Esophagus (tissue), 2 donors: ENCODE results near the gene INTS1. TPM values are rescaled to one million over a fixed set of nuclear protein-coding genes. Genes with fewer than 3 reads are reported as not detected.

Source experiments
- H3K27ac ChIP-seq, 2 donors: one replicate each; pipeline ENCODE4 v1.5.1; 2013; ENCODE audit warnings: low read depth in 2 of 2, mild to moderate bottlenecking in 2 of 2, inconsistent platforms in 1 of 2, low read length in 1 of 2, moderate library complexity in 1 of 2
- H3K27me3 ChIP-seq, 2 donors: one replicate each; pipeline ENCODE4 v1.6.1; 2013; ENCODE audit warnings: low read length in 2 of 2, control low read depth in 1 of 2, mild to moderate bottlenecking in 1 of 2; ENCODE audit not compliant: insufficient read depth in 2 of 2, control insufficient read depth in 1 of 2
- H3K36me3 ChIP-seq, 2 donors: one replicate each; pipeline ENCODE4 v1.6.1; 2013; ENCODE audit warnings: low read length in 1 of 2; ENCODE audit not compliant: control insufficient read depth in 2 of 2, insufficient read depth in 2 of 2
- H3K4me1 ChIP-seq, 2 donors: one replicate each; pipeline ENCODE4 v1.6.1; 2013; ENCODE audit warnings: low read length in 1 of 2; ENCODE audit not compliant: control insufficient read depth in 2 of 2, insufficient read depth in 2 of 2
- H3K4me3 ChIP-seq, 2 donors: one replicate each; pipeline ENCODE4 v1.5.1; 2013; ENCODE audit warnings: low read length in 2 of 2, mild to moderate bottlenecking in 2 of 2, low read depth in 1 of 2, moderate library complexity in 1 of 2
- H3K9me3 ChIP-seq, 2 donors: one replicate each; pipeline ENCODE4 v1.6.1; 2013; ENCODE audit warnings: mild to moderate bottlenecking in 2 of 2, low read depth in 1 of 2, low read length in 1 of 2, moderate library complexity in 1 of 2; ENCODE audit not compliant: control insufficient read depth in 2 of 2, insufficient read depth in 1 of 2
- WGBS, 2 donors: extraction: QIAGEN DNeasy Blood & Tissue Kit; methylation state at CpG; one replicate each; pipeline ENCODE4 v1.1.7; 2013; 5-methylcytosine and 5-hydroxymethylcytosine counted together
- polyA plus RNA-seq, 2 donors: library from polyadenylated mRNA; stranded (reverse); fragments of 200-250 nt; gene quantifications; one replicate each; pipeline ENCODE4 v1.2.3, GENCODE V29; 2013
- donor health status: healthy with polysubstance abuse.
- donor health status: Bipolar disorder and iron deficiency.

Gene INTS1
- polyA plus RNA-seq, 2 donors: 36.6 to 42.2 TPM

DNA sequence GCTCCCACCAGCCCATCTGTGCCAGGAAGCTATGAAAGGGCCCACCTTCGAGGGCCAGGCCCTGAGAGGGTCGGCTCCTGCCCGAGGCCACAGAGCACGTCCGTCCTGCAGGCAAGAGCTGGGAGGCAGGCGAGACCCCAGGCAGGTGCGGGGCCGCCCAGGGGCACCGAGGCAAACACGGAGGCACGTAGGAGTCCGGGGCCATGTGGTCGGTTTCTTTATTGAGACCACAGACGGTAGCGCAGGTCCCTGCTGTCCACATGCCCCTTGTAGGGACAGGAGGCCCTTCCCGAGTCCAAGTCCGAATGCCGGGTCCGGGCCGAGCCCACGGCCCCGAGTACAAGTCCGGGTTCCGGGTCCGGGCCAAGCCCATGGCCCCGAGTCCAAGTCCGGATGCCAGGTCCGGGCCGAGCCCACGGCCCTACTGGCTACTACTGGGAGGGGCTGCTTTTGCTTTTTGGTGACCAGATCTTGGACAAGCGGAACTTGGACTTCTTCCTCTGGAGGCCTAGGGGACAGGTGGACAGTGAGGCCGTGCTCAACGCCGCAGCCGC is 69.9 kb downstream of the INTS1 start:
- no peak overlapping the region for H3K27ac ChIP-seq
- H3K9me3 ChIP-seq: peaks cover 0 to 2% of the 10 kb centered on the region in 2 donors
- no peak overlapping the region for H3K4me3 ChIP-seq
- H3K4me1 ChIP-seq: peaks cover 0 to 2% of the 10 kb centered on the region in 2 donors
- H3K36me3 ChIP-seq: peaks cover 0 to 16% of the 10 kb centered on the region in 2 donors
- no peaks in the 10 kb centered on the region for H3K27me3 ChIP-seq
- WGBS, 2 donors: 88 to 92% methylated on average over 35 of the region's 35 CpGs

- WGBS, 2 donors: 71 to 73% methylated on average over 25 of the region's 25 CpGs
- Histone ChIP-seq H3K36me3 (peaks cover 0 to 11% of the 10 kb centered on the region in 2 donors), H3K27me3 (no peaks in the 10 kb centered on the region), H3K27ac (no peak overlapping the region), H3K9me3 (no peaks in the 10 kb centered on the region), H3K4me3 (no peak overlapping the region), H3K4me1 (peaks cover 0 to 2% of the 10 kb centered on the region in 2 donors)
These were observed 70.9 kb downstream of the INTS1 start for GRCh38 chr7:1433128-1433920.

GRCh38 chr7:1432411-1433082 is 71.6 kb downstream of the INTS1 start:
- 12 to 17% methylated on average over 28 to 30 of the region's 30 CpGs for WGBS, 2 donors
- H3K9me3 ChIP-seq: no peaks in the 10 kb centered on the region
- no peak overlapping the region for H3K27ac ChIP-seq
- no peak overlapping the region for H3K4me3 ChIP-seq
- peaks cover 0 to 2% of the 10 kb centered on the region in 2 donors for H3K4me1 ChIP-seq
- no peaks in the 10 kb centered on the region for H3K27me3 ChIP-seq
- H3K36me3 ChIP-seq: peaks cover 0 to 6% of the 10 kb centered on the region in 2 donors

DNA sequence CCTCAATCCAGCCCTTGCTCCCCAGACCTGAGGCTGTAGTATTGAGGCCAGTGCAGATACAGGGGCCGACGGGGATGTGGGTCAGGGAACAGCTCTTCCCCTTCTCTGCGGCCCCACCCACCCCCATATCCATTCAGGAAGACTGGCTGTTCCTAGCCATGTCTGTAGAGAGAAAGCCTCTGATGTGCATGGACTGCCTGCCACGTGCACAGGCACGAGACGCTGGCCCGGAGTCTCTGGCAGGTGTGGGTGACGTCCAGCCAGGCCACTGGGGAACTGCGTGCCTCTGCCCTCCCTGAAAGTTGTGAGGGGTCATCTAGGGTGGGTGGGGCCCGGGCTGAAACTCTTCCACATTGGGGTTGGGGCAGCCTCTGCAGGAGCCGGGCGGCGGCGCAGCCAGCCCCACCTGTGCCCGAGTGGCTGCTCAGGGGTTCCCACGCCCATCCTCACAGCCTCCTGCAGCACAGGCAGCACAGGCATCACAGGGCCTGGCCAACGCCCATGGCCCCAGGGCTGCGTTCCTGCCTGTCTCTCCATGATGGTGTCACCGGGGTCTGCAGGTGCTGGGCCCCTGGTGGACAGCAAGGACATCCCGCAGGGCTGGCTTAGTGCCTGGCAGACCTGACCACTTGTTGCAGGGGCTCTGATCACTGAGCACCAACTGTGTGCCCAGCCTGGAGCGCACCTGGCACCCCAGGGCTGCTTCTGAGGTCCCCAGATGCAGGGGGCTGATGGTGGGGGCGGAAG is 72.4 kb downstream of the INTS1 start:
- H3K4me1 ChIP-seq: peaks cover 0 to 2% of the 10 kb centered on the region in 2 donors
- WGBS, 2 donors: 18 to 30% methylated on average over 17 to 22 of the region's 22 CpGs
- H3K36me3 ChIP-seq: peaks cover 0 to 4% of the 10 kb centered on the region in 2 donors
- no peak overlapping the region for H3K27ac ChIP-seq
- no peaks in the 10 kb centered on the region for H3K9me3 ChIP-seq
- no peaks in the 10 kb centered on the region for H3K27me3 ChIP-seq
- no peak overlapping the region for H3K4me3 ChIP-seq

DNA sequence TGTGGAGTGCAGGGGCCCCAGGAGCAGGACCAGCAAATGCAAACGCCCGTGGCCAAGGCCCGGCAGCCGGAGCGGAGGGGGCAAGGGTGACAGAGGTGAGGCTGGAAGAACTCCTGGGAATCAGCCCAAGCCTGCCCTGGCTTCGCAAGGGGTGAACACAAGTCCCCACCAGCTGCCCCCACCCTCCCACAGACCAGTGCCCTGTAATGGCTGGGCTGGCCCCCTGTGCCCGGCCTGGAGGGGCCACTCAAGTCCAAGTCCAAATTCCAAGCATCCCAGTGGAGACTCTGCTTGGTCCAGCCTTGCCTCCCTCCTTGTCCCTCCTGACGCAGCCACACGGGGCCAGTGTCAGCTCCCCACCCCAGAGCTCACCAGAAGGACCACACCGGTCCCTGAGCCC is 73.0 kb downstream of the INTS1 start:
- H3K27me3 ChIP-seq: no peaks in the 10 kb centered on the region
- 47 to 51% methylated on average over 10 of the region's 10 CpGs for WGBS, 2 donors
- H3K4me1 ChIP-seq: peaks cover 0 to 2% of the 10 kb centered on the region in 2 donors
- no peaks in the 10 kb centered on the region for H3K36me3 ChIP-seq
- no peak overlapping the region for H3K27ac ChIP-seq
- H3K9me3 ChIP-seq: no peaks in the 10 kb centered on the region
- no peak overlapping the region for H3K4me3 ChIP-seq

GRCh38 chr7:1430056-1430845 is 73.9 kb downstream of the INTS1 start:
- H3K36me3 ChIP-seq: no peaks in the 10 kb centered on the region
- 65 to 67% methylated on average over 32 of the region's 32 CpGs for WGBS, 2 donors
- no peaks in the 10 kb centered on the region for H3K27me3 ChIP-seq
- no peaks in the 10 kb centered on the region for H3K9me3 ChIP-seq
- no peak overlapping the region for H3K4me3 ChIP-seq
- H3K4me1 ChIP-seq: peaks cover 0 to 2% of the 10 kb centered on the region in 2 donors
- no peak overlapping the region for H3K27ac ChIP-seq

DNA sequence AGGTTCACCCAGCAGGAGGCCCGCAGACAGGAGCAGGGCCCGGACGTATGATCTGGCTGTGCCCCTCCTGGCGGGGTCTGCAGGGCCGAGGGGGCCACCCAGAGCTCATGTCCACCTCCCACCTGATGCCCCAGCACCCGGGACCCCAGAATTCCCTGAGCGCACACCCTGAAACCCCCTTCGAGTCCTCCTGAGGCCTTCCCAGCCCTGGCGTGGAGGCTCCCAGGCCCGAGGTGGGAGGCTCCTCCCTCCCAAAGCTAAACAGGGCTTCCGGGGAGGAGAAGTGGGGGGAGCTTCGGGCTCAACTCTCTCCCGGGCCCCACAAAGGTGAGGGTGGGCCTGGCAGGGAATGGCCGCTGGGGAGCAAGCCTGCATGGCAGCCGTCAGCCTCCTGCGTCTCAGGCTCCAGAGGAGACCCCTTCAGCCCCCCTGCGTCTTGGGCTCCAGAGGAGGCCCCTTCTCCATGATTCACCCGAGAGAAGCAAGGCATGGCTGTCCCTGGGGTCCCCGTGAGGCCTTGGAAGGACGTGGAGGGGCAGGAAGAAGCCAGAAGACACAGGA is 75.2 kb downstream of the INTS1 start:
- 48 to 49% methylated on average over 20 of the region's 20 CpGs for WGBS, 2 donors
- H3K9me3 ChIP-seq: no peaks in the 10 kb centered on the region
- peaks cover 0 to 2% of the 10 kb centered on the region in 2 donors for H3K4me1 ChIP-seq
- no peak overlapping the region for H3K27ac ChIP-seq
- no peak overlapping the region for H3K4me3 ChIP-seq
- peaks cover 0 to under 1% of the 10 kb centered on the region in 2 donors for H3K27me3 ChIP-seq
- H3K36me3 ChIP-seq: no peaks in the 10 kb centered on the region

DNA sequence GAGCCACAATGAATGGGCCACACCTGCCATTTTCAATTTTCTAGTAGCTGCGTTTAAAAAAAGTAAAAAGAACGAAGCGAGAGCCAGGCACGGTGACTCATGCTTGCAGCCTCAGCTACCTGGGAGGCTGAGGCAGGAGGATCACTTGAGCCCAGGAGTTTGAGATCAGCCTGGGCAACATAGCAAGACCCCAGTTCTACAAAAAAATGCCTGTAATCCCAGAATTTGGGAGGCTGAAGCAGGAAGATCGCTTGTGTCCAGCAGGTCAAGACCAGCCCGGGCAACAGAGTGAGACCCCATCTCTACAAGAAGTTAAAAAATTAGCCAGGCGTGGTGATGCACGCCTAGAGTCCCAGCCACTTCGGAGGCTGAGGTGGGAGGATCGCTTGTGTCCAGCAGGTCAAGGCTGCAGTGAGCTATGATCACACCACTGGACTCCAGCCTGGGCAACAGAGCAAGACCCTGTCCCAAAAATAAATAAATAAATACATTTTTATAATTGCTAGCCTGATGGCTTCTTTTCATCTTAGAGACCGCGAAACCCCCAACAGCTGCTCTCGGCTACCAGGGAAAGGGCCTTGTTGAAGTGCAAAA is 77.0 kb downstream of the INTS1 start:
- Histone ChIP-seq H3K27me3 (peaks cover 0 to 6% of the 10 kb centered on the region in 2 donors), H3K27ac (no peak overlapping the region), H3K4me3 (no peak overlapping the region), H3K36me3 (no peaks in the 10 kb centered on the region), H3K4me1 (peaks cover 0 to 2% of the 10 kb centered on the region in 2 donors), H3K9me3 (no peaks in the 10 kb centered on the region)
- 85 to 88% methylated on average over 13 of the region's 13 CpGs for WGBS, 2 donors
